OCI-LY7 (cell line): Measurements from ENCODE around the gene GRID1. TPM values are rescaled to one million over a fixed set of nuclear protein-coding genes. Genes with fewer than 3 reads are reported as not detected.
A peak's percentile ranks its signal among the peaks of the same experiment; 100 is the strongest.

ENCODE experiments used
- BruUV-seq: library from RNA; stranded (reverse); fragments of 400-500 nt; replicated peaks from 2 replicates; lab custom pipeline; 2021; lab: Mats Ljungman, UMichigan
- CTCF ChIA-PET: fragments of 300-600 bp; sonication (Branson Sonifier 250); formaldehyde crosslinking; loops from one replicate; lab custom pipeline; 2022; ENCODE audit warnings: antibody characterized with exemption; ENCODE audit not compliant: unreplicated experiment; lab: Charles Lee
- POLR2A ChIA-PET: fragments of 300-600 bp; sonication (Branson Sonifier 250); formaldehyde crosslinking; loops from one replicate; lab custom pipeline; 2022; ENCODE audit warnings: antibody characterized with exemption; lab: Charles Lee
- DNase-seq: peaks from one replicate; pipeline ENCODE4 v3.0.0-alpha.2; 2015; ENCODE audit warnings: low spot score
- H2AFZ ChIP-seq: fragments of 200-600 bp; sonication (generic), shearing (Covaris generic); 2 replicates; pipeline ENCODE4 v1.6.1; 2014; ENCODE audit warnings: mild to moderate bottlenecking, antibody characterized with exemption, low read length, moderate library complexity
- H3K27ac ChIP-seq: fragments of 200-600 bp; sonication (generic); 2 replicates; pipeline ENCODE4 v1.5.1; 2014; ENCODE audit warnings: mixed run types, low read depth, mild to moderate bottlenecking, moderate library complexity, low read length, inconsistent platforms; ENCODE audit not compliant: poor library complexity, severe bottlenecking
- H3K36me3 ChIP-seq: fragments of 200-600 bp; sonication (generic); 2 replicates; pipeline ENCODE4 v1.6.1; 2014; ENCODE audit warnings: mild to moderate bottlenecking, antibody characterized with exemption, low read length, moderate library complexity, mixed read lengths; ENCODE audit not compliant: insufficient read depth
- H3K4me1 ChIP-seq: fragments of 200-600 bp; sonication (generic); 2 replicates; pipeline ENCODE4 v1.5.1; 2014; ENCODE audit warnings: mild to moderate bottlenecking, low read length; ENCODE audit not compliant: insufficient read depth, poor library complexity, severe bottlenecking
- H3K4me2 ChIP-seq: fragments of 200-600 bp; sonication (generic); 2 replicates; pipeline ENCODE4 v1.6.1; 2014; ENCODE audit warnings: mild to moderate bottlenecking, low read length
- H3K4me3 ChIP-seq: fragments of 200-600 bp; sonication (generic); 2 replicates; pipeline ENCODE4 v1.5.1; 2014; ENCODE audit warnings: mild to moderate bottlenecking, low read depth, low read length; ENCODE audit not compliant: poor library complexity, severe bottlenecking
- H3K79me2 ChIP-seq: fragments of 200-600 bp; sonication (generic); 2 replicates; pipeline ENCODE4 v1.6.1; 2016; ENCODE audit warnings: low read depth, mild to moderate bottlenecking, low read length, moderate library complexity, mixed read lengths; ENCODE audit not compliant: insufficient read depth
- H3K9me2 ChIP-seq: fragments of 200-600 bp; sonication (generic); 2 replicates; pipeline ENCODE4 v1.6.1; 2016; ENCODE audit warnings: mild to moderate bottlenecking, low read length, mixed read lengths; ENCODE audit not compliant: insufficient read depth
- H3K9me3 ChIP-seq: fragments of 200-600 bp; sonication (generic); 2 replicates; pipeline ENCODE4 v1.6.1; 2014; ENCODE audit warnings: mild to moderate bottlenecking, mixed run types, low read length, mixed read lengths
- H4K20me1 ChIP-seq: fragments of 200-600 bp; sonication (generic); 2 replicates; pipeline ENCODE4 v1.6.1; 2014; ENCODE audit warnings: mild to moderate bottlenecking, antibody characterized with exemption, low read length, moderate library complexity, mixed read lengths; ENCODE audit not compliant: insufficient read depth
- CTCF ChIP-seq: fragments of 200-600 bp; sonication (generic); conservative IDR thresholded peaks from 2 replicates; pipeline ENCODE4 v1.5.1; 2014; ENCODE audit warnings: mild to moderate bottlenecking, antibody characterized with exemption, low read length, moderate library complexity, mixed read lengths
- EZH2phosphoT487 ChIP-seq: fragments of 200-600 bp; sonication (generic); IDR thresholded peaks from 2 replicates; pipeline ENCODE4 v1.6.1; 2018; ENCODE audit warnings: low read depth, borderline replicate concordance, mild to moderate bottlenecking, mixed run types, antibody characterized with exemption, low read length, moderate library complexity, mixed read lengths
- intact Hi-C: fragments of 100-400 bp; cut with micrococcal nuclease; formaldehyde crosslinking; loops from one replicate; pipeline ENCODE4 v1.10.0; 2022; ENCODE audit not compliant: unreplicated experiment
- total RNA-seq, 2 experiments: library from RNA; depleted of rRNA in 1 of 2; stranded (reverse); fragments of >200 nt in 1 of 2; shearing (Covaris generic) in 1 of 2; gene quantifications; 2 replicates each; pipeline ENCODE4 v1.2.3, GENCODE V29; 2014 to 2022

The GRID1 gene
- total RNA-seq, 2 experiments from 2014 or later, result 1.6 to 3.7 TPM

GRCh38 chr10:85787881-85788280, 578.7 kb downstream of the GRID1 start:
- H4K20me1 ChIP-seq, result no peaks in the 10 kb centered on the region
- no peaks in the 10 kb centered on the region for H3K9me3 ChIP-seq
- H3K9me2 ChIP-seq, result no peaks in the 10 kb centered on the region
- POLR2A ChIA-PET, result no interaction called here
- intact Hi-C loops, result loop anchor here (10.0 kb wide), 1 partner anchor 587 kb away; no protein-coding TSS in a partner anchor
- BruUV-seq, result no TSS peak
- no peak overlapping the region for H3K27ac ChIP-seq
- H2AFZ ChIP-seq, result no peak overlapping the region
- DNase-seq, result no peak
- CTCF ChIA-PET, result no interaction called here
- H3K4me1 ChIP-seq, result no peaks in the 10 kb centered on the region
- H3K79me2 ChIP-seq, result no peaks in the 10 kb centered on the region
- TF ChIP-seq CTCF, result no peak
- no peak for TF ChIP-seq EZH2phosphoT487
- H3K36me3 ChIP-seq, result no peaks in the 10 kb centered on the region
- H3K4me3 ChIP-seq, result no peak overlapping the region
- H3K4me2 ChIP-seq, result no peak overlapping the region

- Histone ChIP-seq H3K4me1 (no peaks in the 10 kb centered on the region), H2AFZ (no peak overlapping the region), H3K79me2 (no peaks in the 10 kb centered on the region), H3K4me2 (no peak overlapping the region), H3K36me3 (no peaks in the 10 kb centered on the region), H4K20me1 (no peaks in the 10 kb centered on the region), H3K9me3 (no peaks in the 10 kb centered on the region), H3K27ac (no peak overlapping the region), H3K4me3 (no peak overlapping the region), H3K9me2 (no peaks in the 10 kb centered on the region)
- intact Hi-C loops, result loop anchor here (10.0 kb wide), 1 partner anchor 587 kb away; no protein-coding TSS in a partner anchor
- TF ChIP-seq EZH2phosphoT487, result no peak
- no peak for TF ChIP-seq CTCF
- no TSS peak for BruUV-seq
- DNase-seq, result no peak
- ChIA-PET POLR2A (no interaction called here), CTCF (no interaction called here)
Measured at GRCh38 chr10:85787393-85787792, 579.2 kb downstream of the GRID1 start.

GRCh38 chr10:85786401-85786899, 580.1 kb downstream of the GRID1 start:
- Histone ChIP-seq H4K20me1 (no peaks in the 10 kb centered on the region), H3K4me3 (no peak overlapping the region), H3K27ac (no peak overlapping the region), H3K4me2 (no peak overlapping the region), H2AFZ (no peak overlapping the region), H3K36me3 (no peaks in the 10 kb centered on the region), H3K9me2 (no peaks in the 10 kb centered on the region), H3K9me3 (no peaks in the 10 kb centered on the region), H3K79me2 (no peaks in the 10 kb centered on the region), H3K4me1 (no peaks in the 10 kb centered on the region)
- intact Hi-C loops, result loop anchor here (10.0 kb wide), 1 partner anchor 588 kb away; no protein-coding TSS in a partner anchor
- ChIA-PET POLR2A (no interaction called here), CTCF (no interaction called here)
- peak; percentile 49 for TF ChIP-seq CTCF
- TF ChIP-seq EZH2phosphoT487, result no peak
- BruUV-seq, result no TSS peak
- DNase-seq, result peak; percentile 17
